ENCODE results near the gene MYBBP1A.

- TF ChIP-seq CTCF (IDR thresholded peaks at IDR 0.05) = no peak
- no peak for TF ChIP-seq FOXK1 (CRISPR knock-in tag; IDR thresholded peaks at IDR 0.05)
- no peak for TF ChIP-seq PRDM15 (CRISPR knock-in tag; IDR thresholded peaks at IDR 0.05)
- no peak for TF ChIP-seq MAX (CRISPR knock-in tag; IDR thresholded peaks at IDR 0.05)
- no peak for TF ChIP-seq JUN (CRISPR knock-in tag; IDR thresholded peaks at IDR 0.05)
- no peak for TF ChIP-seq FOXJ3 (CRISPR knock-in tag; IDR thresholded peaks at IDR 0.05; ENCODE audit: borderline replicate concordance)
- TF ChIP-seq SP1 (CRISPR knock-in tag; conservative IDR thresholded peaks at IDR 0.05) = no peak
- TF ChIP-seq STAT6 (CRISPR knock-in tag; conservative IDR thresholded peaks at IDR 0.05; ENCODE audit: low read depth) = no peak
- no peak for TF ChIP-seq NR1H2 (CRISPR knock-in tag; IDR thresholded peaks at IDR 0.05)
- no peak for TF ChIP-seq USF2 (CRISPR knock-in tag; IDR thresholded peaks at IDR 0.05)
- no peak for TF ChIP-seq IRF2 (CRISPR knock-in tag; IDR thresholded peaks at IDR 0.05; ENCODE audit: borderline replicate concordance, low read depth)
Measured at GRCh38 chr17:4557626-4558346, 2.6 kb upstream of the MYBBP1A start.
